ENCODE results near the gene SEC24A.

- TF ChIP-seq POLR2A (IDR thresholded peaks at IDR 0.05) (no peak), CTCF (IDR thresholded peaks at IDR 0.05) (no peak)
Measured at GRCh38 chr5:134604908-134605307, 43.7 kb upstream of the SEC24A start.

Data from thyroid gland (tissue), 4 donors.